GM19463 (cell line): ENCODE measurements around the gene ZNF705A.
"Not testable (repeated sequence)": the region's sequence is repeated elsewhere in the genome, so short reads cannot be mapped to it uniquely, and the experiment has no call there.

Source experiments
- ATAC-seq: cut with Tn5 transposase; IDR thresholded peaks from one replicate; pipeline ENCODE4 v1.9.1; 2021; ENCODE audit warnings: mild to moderate bottlenecking, moderate library complexity; ENCODE audit not compliant: unreplicated experiment

Gene ZNF705A

GRCh38 chr12:8183346-8183745, 26.5 kb downstream of the ZNF705A start:
- not testable (repeated sequence) for ATAC-seq

GRCh38 chr12:8184206-8184605, 27.4 kb downstream of the ZNF705A start:
- ATAC-seq = not testable (repeated sequence)

- not testable (repeated sequence) for ATAC-seq
Observed at GRCh38 chr12:8188088-8188487, 31.3 kb downstream of the ZNF705A start.

- ATAC-seq = not testable (repeated sequence)
Observed at GRCh38 chr12:8197685-8198308, 41.0 kb downstream of the ZNF705A start.

GRCh38 chr12:8218711-8219382, 62.0 kb downstream of the ZNF705A start:
- ATAC-seq = not testable (repeated sequence)

- ATAC-seq = not testable (repeated sequence)
Observed at GRCh38 chr12:8221375-8221774, 64.6 kb downstream of the ZNF705A start.

GRCh38 chr12:8221844-8222243, 65.0 kb downstream of the ZNF705A start:
- not testable (repeated sequence) for ATAC-seq

GRCh38 chr12:8222303-8222702, 65.5 kb downstream of the ZNF705A start:
- ATAC-seq = not testable (repeated sequence)

GRCh38 chr12:8223646-8224045, 66.8 kb downstream of the ZNF705A start:
- not testable (repeated sequence) for ATAC-seq

- ATAC-seq = not testable (repeated sequence)
Observed at GRCh38 chr12:8224782-8225181, 68.0 kb downstream of the ZNF705A start.

- no peak for ATAC-seq
Observed at GRCh38 chr12:8226355-8226754, 69.5 kb downstream of the ZNF705A start.

GRCh38 chr12:8226992-8227731, 70.3 kb downstream of the ZNF705A start, which contains the start of gene FAM90A1:
Gene FAM90A1 (minus strand): TSS chr12:8227618. CDS start chr12:8224832, 2,786 bp downstream.
- ATAC-seq = not testable (repeated sequence)

- ATAC-seq = not testable (repeated sequence)
Observed at GRCh38 chr12:8227732-8228077, 70.9 kb downstream of the ZNF705A start.

GRCh38 chr12:8228607-8229006, 71.8 kb downstream of the ZNF705A start:
- ATAC-seq = not testable (repeated sequence)

GRCh38 chr12:8229486-8229885, 72.7 kb downstream of the ZNF705A start:
- ATAC-seq = not testable (repeated sequence)
